Natural killer cell treated with Interleukin-12 subunit alpha and Interleukin-12 subunit beta and Interleukin-15 and Interleukin-18, amount 100 ng/mL, for 72 hours (primary cell): Measurements from ENCODE around the gene MESP2. TPM values are rescaled to one million over a fixed set of nuclear protein-coding genes. Genes with fewer than 3 reads are reported as not detected.
"Not testable (repeated sequence)": the region's sequence is repeated elsewhere in the genome, so short reads cannot be mapped to it uniquely, and the experiment has no call there.

Experiments
- ATAC-seq, 2 donors: fragments of 150-1000 bp; cut with Tn5 transposase in 1 of 2; sonication (Bioruptor Pico), chemical (Tn5 transposase) in 1 of 2; 2 replicates each; pipeline ENCODE4 v1.10.0; 2021
- DNase-seq: peaks from one replicate; pipeline ENCODE4 v3.0.0; 2022; ENCODE audit warnings: low spot score
- H3K27ac Mint-ChIP-seq, 2 donors: 1 replicate in 1 of 2; 2 replicates in 1 of 2; pipeline ENCODE4 v1.8.0; 2022; ENCODE audit warnings: mixed read lengths in 2 of 2, mild to moderate bottlenecking in 1 of 2, moderate library complexity in 1 of 2
- H3K27me3 Mint-ChIP-seq, 2 donors: 1 replicate in 1 of 2; 2 replicates in 1 of 2; pipeline ENCODE4 v1.8.0; 2022; ENCODE audit warnings: mixed read lengths in 2 of 2
- H3K36me3 Mint-ChIP-seq: one replicate; pipeline ENCODE4 v1.8.0; 2022; ENCODE audit warnings: mixed read lengths
- H3K4me1 Mint-ChIP-seq, 2 donors: 1 replicate in 1 of 2; 2 replicates in 1 of 2; pipeline ENCODE4 v1.8.0; 2022; ENCODE audit warnings: low read depth in 2 of 2, mixed read lengths in 2 of 2, mild to moderate bottlenecking in 1 of 2
- H3K4me3 Mint-ChIP-seq: one replicate; pipeline ENCODE4 v1.8.0; 2022; ENCODE audit warnings: mixed read lengths
- H3K9me3 Mint-ChIP-seq: 2 replicates; pipeline ENCODE4 v1.8.0; 2022; ENCODE audit warnings: mixed read lengths
- total RNA-seq, 2 donors: library from RNA; stranded (reverse); gene quantifications; one replicate each; pipeline ENCODE4 v1.2.3, GENCODE V29; 2022

The MESP2 gene
- total RNA-seq, 2 donors from 2014 or later, result not detected

GRCh38 chr15:89778861-89779260 is 2.7 kb downstream of the MESP2 start:
- Mint-ChIP-seq H3K9me3 (no peaks in the 10 kb centered on the region), H3K4me3 (no peak overlapping the region), H3K27ac (no peak overlapping the region)

DNA sequence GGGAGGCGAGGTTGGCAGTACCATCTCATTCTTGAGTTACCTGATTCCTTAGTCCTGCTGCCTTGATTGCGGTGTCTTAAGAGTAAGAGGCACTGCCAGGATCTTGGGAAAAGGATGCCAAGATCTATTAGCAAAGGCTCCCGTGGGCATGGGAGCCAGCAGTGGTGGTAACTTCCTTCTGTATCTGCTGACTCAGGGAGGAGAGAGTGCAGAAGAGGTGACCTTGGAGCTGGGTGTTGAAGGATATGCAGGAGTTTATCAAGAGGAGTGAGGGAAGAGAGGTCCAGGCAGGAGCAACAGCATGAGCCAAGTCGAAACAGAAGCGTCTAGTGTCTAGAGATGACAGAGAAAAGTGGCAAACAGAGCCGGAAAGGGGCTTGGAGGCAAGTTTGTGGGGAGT is 4.5 kb downstream of the MESP2 start:
- H3K27ac Mint-ChIP-seq, result no peak overlapping the region
- H3K4me3 Mint-ChIP-seq, result peak overlapping the region; percentile 11
- no peaks in the 10 kb centered on the region for H3K9me3 Mint-ChIP-seq
- no peaks in the 10 kb centered on the region for H3K36me3 Mint-ChIP-seq
- H3K27me3 Mint-ChIP-seq, result peaks cover 9% of the 10 kb centered on the region in 2 donors
- H3K4me1 Mint-ChIP-seq, result peaks cover 0 to 7% of the 10 kb centered on the region in 2 donors
- ATAC-seq, result no peak
- DNase-seq, result no peak

More at GRCh38 chr15:89778861-89779260, 2.7 kb downstream of the MESP2 start:
- Mint-ChIP-seq H3K4me1 (peaks cover 0 to 7% of the 10 kb centered on the region in 2 donors), H3K36me3 (no peaks in the 10 kb centered on the region), H3K27me3 (peaks cover 9% of the 10 kb centered on the region in 2 donors)
- DNase-seq (no peak), ATAC-seq (no peak)

- peaks cover 0 to 7% of the 10 kb centered on the region in 2 donors for H3K4me1 Mint-ChIP-seq
- H3K27ac Mint-ChIP-seq, result no peak overlapping the region
- no peaks in the 10 kb centered on the region for H3K36me3 Mint-ChIP-seq
- peak overlapping the region; percentile 11 for H3K4me3 Mint-ChIP-seq
- H3K27me3 Mint-ChIP-seq, result peaks cover 9 to 10% of the 10 kb centered on the region in 2 donors
- peak in 1 of 2 donors; percentile 46 for ATAC-seq
- no peaks in the 10 kb centered on the region for H3K9me3 Mint-ChIP-seq
- no peak for DNase-seq
Measured at GRCh38 chr15:89781055-89781454, 4.9 kb downstream of the MESP2 start.

DNA sequence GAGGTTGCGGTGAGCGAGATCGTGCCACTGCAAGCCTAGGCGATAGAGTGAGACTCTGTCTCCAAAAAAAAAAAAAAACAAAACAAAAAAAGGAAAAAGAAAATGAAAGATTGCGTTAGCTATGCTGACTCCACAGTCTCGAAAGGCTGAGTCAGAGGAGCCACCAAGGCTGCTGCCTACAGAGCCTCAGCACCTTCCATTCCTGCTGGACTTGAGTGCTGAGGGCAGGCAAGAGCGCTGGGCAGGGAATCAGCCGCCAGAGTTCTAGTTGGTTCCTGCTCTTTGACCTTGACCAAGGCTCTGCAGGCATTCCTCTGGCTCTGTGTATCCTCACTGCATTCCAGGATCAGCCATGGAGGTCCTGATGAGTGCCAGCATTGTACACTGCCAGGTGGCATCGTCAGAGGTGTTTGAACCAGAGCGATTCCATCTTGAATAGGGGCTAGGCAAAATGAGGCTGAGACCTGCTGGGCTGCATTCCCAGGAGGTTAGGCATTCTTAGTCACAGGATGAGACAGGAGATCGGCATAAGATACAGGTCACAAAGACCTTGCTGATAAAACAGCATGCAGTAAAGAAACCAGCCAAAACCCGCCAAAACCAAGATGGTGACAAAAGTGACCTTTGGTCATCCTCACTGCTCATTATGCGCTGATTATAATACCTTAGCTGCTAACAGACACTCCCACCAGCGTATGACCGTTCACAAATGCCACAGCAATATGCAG is 5.9 kb downstream of the MESP2 start:
- Mint-ChIP-seq H3K27ac (no peak overlapping the region), H3K36me3 (no peaks in the 10 kb centered on the region), H3K4me3 (no peak overlapping the region), H3K27me3 (peaks cover 9 to 10% of the 10 kb centered on the region in 2 donors), H3K4me1 (peaks cover 0 to 7% of the 10 kb centered on the region in 2 donors), H3K9me3 (no peaks in the 10 kb centered on the region)
- ATAC-seq, result peak in 1 of 2 donors; percentile 47
- DNase-seq, result no peak

- not testable (repeated sequence) for H3K27ac Mint-ChIP-seq, DNase-seq, H3K4me1 Mint-ChIP-seq, H3K36me3 Mint-ChIP-seq, H3K9me3 Mint-ChIP-seq, H3K4me3 Mint-ChIP-seq, ATAC-seq
- H3K27me3 Mint-ChIP-seq, result peaks cover 9 to 10% of the 10 kb centered on the region in 2 donors
Measured at GRCh38 chr15:89782619-89782950, 6.5 kb downstream of the MESP2 start.

DNA sequence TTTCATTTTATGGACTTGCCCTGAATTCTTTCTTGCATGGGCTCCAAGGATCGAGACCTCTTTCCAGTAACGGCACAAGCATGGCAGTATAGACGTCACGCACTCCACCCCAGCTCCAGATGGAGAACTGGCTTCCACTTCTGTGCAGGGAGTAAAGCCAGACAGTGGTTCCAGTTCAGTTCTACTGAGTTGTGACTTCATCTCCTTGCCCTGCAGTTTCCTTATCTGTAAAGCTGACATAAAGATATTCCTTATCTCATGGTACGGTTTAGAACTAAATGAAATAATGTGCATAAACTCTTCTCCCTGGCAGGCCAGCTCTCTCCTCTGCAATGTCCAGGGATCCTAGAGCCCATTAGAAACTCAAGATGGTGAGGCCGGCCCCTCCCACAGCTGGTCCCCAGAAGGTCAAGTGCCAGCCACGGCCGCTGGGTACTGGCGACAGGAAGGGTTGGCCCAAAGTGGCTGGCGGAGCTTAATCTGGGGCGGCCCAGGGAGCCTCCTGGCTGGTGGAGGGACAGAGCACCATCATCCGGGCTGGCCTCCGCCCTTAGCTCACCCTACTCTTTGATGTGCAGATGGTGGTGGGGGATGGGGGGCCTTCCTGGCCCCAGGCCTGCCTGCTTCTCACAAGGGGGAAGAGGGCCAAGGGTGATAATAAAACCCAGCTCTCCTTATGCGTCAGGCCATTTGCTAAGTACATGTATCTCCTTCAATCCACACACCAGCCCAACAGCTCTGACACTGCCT is 7.2 kb downstream of the MESP2 start:
- H3K4me3 Mint-ChIP-seq, result no peak overlapping the region
- peaks cover 0 to 7% of the 10 kb centered on the region in 2 donors for H3K4me1 Mint-ChIP-seq
- no peaks in the 10 kb centered on the region for H3K9me3 Mint-ChIP-seq
- H3K36me3 Mint-ChIP-seq, result no peaks in the 10 kb centered on the region
- peak in 1 of 2 donors; percentile 30 for ATAC-seq
- DNase-seq, result no peak
- H3K27ac Mint-ChIP-seq, result no peak overlapping the region
- H3K27me3 Mint-ChIP-seq, result peaks cover 9 to 14% of the 10 kb centered on the region in 2 donors

DNA sequence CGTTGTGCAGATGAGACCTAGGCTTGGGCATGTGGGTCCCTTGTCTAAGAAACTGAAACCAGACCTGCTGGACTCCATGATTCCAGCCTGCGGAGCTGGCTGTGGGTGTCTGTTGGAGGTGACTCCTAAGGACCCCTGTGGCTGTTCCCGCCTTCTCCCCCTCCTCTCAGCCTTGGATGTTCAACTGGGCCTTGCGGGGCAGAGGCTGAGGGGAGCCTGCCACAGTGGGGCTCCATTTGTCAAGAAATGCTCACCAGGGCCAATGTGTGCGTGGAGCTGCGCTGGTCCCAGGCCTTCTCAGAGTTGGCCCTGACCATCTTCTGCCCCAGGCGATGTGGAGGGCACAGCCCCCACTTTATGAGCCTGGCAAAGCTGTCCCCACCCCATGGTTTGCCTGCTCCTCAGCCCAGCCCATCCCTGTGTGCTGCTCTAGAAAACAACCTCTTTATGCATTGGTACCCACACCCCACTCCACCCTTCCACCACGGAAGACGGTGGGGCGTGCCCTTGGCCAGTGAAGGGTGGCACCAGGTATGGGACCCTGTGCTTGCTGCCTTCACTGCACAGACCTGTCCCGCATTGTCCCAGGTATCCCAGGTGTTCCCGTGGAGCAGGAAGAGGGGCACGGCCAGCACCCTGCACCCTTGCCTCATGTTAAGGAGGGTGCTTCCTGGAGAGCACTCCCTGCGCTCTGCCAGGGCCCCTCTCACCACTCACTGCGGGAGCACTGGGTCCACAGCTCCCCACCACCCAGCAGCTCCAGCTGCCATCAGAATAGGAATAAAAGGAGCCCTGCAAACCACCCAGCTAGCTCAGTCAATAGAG is 7.9 kb downstream of the MESP2 start:
- Mint-ChIP-seq H3K9me3 (no peaks in the 10 kb centered on the region), H3K27me3 (peaks cover 9 to 12% of the 10 kb centered on the region in 2 donors), H3K4me1 (peaks cover 0 to 7% of the 10 kb centered on the region in 2 donors), H3K4me3 (no peak overlapping the region), H3K27ac (no peak overlapping the region), H3K36me3 (no peaks in the 10 kb centered on the region)
- ATAC-seq (peak in 1 of 2 donors; percentile 46), DNase-seq (peak; percentile 37)

- H3K36me3 Mint-ChIP-seq, result no peaks in the 10 kb centered on the region
- H3K27ac Mint-ChIP-seq, result no peak overlapping the region
- no peaks in the 10 kb centered on the region for H3K9me3 Mint-ChIP-seq
- no peak for DNase-seq
- H3K27me3 Mint-ChIP-seq, result peaks cover 9 to 12% of the 10 kb centered on the region in 2 donors
- no peak for ATAC-seq
- peaks cover 0 to 7% of the 10 kb centered on the region in 2 donors for H3K4me1 Mint-ChIP-seq
- H3K4me3 Mint-ChIP-seq, result no peak overlapping the region
Measured at GRCh38 chr15:89784686-89784960, 8.5 kb downstream of the MESP2 start.

DNA sequence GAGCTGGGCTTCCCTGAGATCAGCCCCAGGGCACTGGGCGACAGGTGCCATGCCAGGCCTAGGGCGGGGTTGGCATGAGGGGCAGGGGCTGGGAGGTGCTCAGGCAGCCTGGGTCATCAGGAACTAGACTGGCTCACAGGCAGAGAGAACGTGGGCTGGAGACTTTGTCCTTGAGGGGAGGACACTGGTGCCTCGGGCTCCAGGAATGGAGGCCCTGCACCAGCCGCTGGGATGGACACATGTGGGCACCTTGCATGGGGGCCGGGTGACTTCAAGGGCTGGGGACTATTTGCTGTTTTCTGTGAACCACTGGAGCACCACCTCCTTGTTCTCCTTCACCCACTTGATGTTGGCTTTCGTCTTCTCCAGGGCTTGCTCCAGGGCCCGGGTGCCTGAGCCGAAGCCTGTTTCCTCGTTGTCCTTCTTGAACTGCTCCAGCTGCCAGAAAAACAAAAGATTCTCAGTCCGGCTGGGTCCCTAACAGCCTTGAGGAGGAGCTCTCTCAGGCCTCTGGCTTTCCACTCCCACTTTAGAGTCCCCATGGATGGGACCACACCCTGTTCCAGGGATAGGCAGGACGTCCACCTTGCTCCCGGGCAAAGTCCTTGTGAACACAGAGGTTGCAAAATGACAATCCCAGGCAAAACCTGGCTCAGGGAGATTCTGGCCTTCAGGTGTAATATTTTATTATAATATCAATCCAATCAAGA is 9.1 kb downstream of the MESP2 start:
- peak in 1 of 2 donors; percentile 24 for ATAC-seq
- Mint-ChIP-seq H3K4me1 (peaks cover 0 to 7% of the 10 kb centered on the region in 2 donors), H3K36me3 (no peaks in the 10 kb centered on the region), H3K27me3 (peaks cover 8 to 11% of the 10 kb centered on the region in 2 donors), H3K27ac (no peak overlapping the region), H3K9me3 (no peaks in the 10 kb centered on the region), H3K4me3 (no peak overlapping the region)
- peak; percentile 56 for DNase-seq

- no peak overlapping the region for H3K27ac Mint-ChIP-seq
- no peak overlapping the region for H3K4me3 Mint-ChIP-seq
- peaks cover 3 to 6% of the 10 kb centered on the region in 2 donors for H3K27me3 Mint-ChIP-seq
- H3K36me3 Mint-ChIP-seq, result no peaks in the 10 kb centered on the region
- DNase-seq, result no peak
- no peaks in the 10 kb centered on the region for H3K9me3 Mint-ChIP-seq
- peaks cover 0 to 2% of the 10 kb centered on the region in 2 donors for H3K4me1 Mint-ChIP-seq
- ATAC-seq, result no peak
Measured at GRCh38 chr15:89785774-89786140, 9.6 kb downstream of the MESP2 start.

DNA sequence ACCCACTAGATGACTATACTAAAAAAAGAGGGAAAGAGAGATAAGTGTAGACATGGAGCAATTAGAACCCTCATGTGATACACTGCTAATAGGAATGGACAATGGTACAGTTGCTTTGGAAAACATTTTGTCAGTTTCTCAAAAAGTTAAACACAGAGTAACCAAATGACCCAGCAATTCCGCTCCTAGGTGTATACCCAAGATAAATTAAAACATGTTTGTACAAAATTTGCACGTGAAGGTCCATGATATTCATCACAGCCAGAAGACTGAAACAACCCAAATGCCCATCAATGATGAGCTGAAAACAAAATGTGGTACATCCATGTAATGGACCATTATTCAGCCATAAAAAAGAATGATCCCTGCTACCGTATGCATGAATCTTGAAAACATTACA is 11.8 kb downstream of the MESP2 start:
- Mint-ChIP-seq H3K27ac (no peak overlapping the region), H3K36me3 (no peaks in the 10 kb centered on the region), H3K27me3 (peaks cover 0 to 5% of the 10 kb centered on the region in 2 donors), H3K9me3 (no peaks in the 10 kb centered on the region), H3K4me1 (no peaks in the 10 kb centered on the region), H3K4me3 (no peak overlapping the region)
- DNase-seq (no peak), ATAC-seq (no peak)

DNA sequence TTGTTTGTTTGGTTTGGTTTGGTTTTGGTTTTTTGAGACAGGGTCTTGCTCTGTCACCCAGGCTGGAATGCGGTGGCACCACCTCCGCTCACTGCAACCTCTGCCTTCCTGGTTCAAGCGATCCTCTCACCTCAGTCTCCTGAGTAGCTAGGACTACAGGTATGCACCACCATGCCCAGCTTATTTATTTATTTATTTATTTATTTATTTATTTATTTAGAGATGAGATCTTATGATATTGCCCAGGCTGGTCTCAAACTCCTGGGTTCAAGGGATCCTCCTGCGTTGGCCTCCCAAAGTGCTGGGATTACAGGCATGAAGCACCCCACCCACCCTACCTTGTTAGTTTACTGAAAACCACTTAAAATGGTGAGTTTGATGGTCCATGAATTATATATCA is 12.5 kb downstream of the MESP2 start:
- H3K36me3 Mint-ChIP-seq, H3K4me3 Mint-ChIP-seq, ATAC-seq, DNase-seq, H3K4me1 Mint-ChIP-seq, H3K27ac Mint-ChIP-seq, H3K27me3 Mint-ChIP-seq, H3K9me3 Mint-ChIP-seq: not testable (repeated sequence)

GRCh38 chr15:89790206-89790605 is 14.1 kb downstream of the MESP2 start:
- H3K27ac Mint-ChIP-seq, result no peak overlapping the region
- ATAC-seq (peak in 1 of 2 donors; percentile 20), DNase-seq (peak; percentile 23)
- no peak overlapping the region for H3K4me3 Mint-ChIP-seq
- H3K36me3 Mint-ChIP-seq, result no peaks in the 10 kb centered on the region
- peaks cover 5 to 7% of the 10 kb centered on the region in 2 donors for H3K27me3 Mint-ChIP-seq
- no peaks in the 10 kb centered on the region for H3K9me3 Mint-ChIP-seq
- H3K4me1 Mint-ChIP-seq, result no peaks in the 10 kb centered on the region
